Rectal smooth muscle tissue (tissue), 1 donor: ENCODE data around the gene SETBP1.

Experiments used
- H3K27ac ChIP-seq: one replicate; pipeline ENCODE4 v1.7.0; 2013; ENCODE audit warnings: low read depth, low read length, inconsistent platforms
- H3K27me3 ChIP-seq: one replicate; pipeline ENCODE4 v1.7.0; 2013; ENCODE audit warnings: low read length; ENCODE audit not compliant: control insufficient read depth, insufficient read depth
- H3K36me3 ChIP-seq: one replicate; pipeline ENCODE4 v1.7.0; 2013; ENCODE audit warnings: low read length; ENCODE audit not compliant: control insufficient read depth, insufficient read depth
- H3K4me1 ChIP-seq: one replicate; pipeline ENCODE4 v1.7.0; 2013; ENCODE audit warnings: low read length; ENCODE audit not compliant: control insufficient read depth, insufficient read depth
- H3K4me3 ChIP-seq: one replicate; pipeline ENCODE4 v1.7.0; 2013; ENCODE audit warnings: low read length
- H3K9ac ChIP-seq: one replicate; pipeline ENCODE4 v1.7.0; 2013; ENCODE audit warnings: low read length

Gene SETBP1

DNA sequence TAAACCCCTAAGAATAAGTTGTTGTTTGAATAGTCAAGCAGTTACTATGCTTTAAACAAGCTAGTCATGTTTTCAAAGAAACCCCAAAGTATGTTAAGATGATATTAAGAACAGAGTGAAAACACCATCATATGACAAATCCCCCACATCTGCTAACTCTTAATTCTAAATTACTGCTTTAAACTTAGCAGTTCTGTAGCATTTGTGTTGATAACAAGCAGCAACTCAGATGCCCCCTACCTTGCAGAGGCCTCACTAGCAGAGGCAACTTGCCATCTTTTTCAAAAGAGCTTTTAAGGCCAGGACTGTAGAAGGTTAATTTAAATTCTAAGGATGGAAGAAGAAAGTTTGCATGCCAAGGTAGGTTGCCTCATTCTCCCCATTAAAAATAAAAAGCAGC is 376.2 kb downstream of the SETBP1 start:
- Histone ChIP-seq H3K27me3 (no peaks in the 10 kb centered on the region), H3K4me1 (no peaks in the 10 kb centered on the region), H3K9ac (no peak overlapping the region), H3K4me3 (no peak overlapping the region), H3K27ac (no peak overlapping the region), H3K36me3 (no peaks in the 10 kb centered on the region)

DNA sequence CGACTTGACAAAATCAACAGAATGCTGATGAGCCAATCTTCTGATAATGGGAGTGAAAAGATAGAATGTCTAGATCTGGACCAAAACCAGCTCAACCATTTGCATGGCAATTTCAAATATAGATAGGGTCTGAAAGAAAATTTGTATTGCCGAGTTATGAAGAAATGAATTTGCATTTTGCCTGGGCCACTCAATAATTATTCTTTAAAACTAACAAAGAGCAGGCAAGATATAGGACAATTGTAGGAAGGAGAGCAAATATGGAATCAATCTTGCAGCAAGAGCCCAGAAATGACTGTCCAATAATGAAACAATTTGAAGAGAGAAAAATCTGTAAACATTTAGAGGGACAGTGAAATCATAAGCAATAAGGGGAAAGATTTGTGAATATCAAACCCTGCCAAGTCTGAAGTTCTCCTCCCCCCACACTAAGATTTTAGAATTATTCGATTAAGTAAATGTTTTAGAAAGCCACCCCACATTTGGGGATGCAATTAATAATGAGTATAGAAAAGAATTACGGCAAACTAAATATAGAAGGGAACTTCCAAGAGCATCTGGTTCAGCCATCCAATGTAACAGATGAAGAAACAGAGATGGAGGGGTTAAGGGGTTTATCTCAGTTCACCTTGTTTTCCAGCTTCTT is 377.4 kb downstream of the SETBP1 start:
- Histone ChIP-seq H3K4me3 (no peak overlapping the region), H3K9ac (no peak overlapping the region), H3K36me3 (no peaks in the 10 kb centered on the region), H3K27ac (no peak overlapping the region), H3K27me3 (no peaks in the 10 kb centered on the region), H3K4me1 (no peaks in the 10 kb centered on the region)

DNA sequence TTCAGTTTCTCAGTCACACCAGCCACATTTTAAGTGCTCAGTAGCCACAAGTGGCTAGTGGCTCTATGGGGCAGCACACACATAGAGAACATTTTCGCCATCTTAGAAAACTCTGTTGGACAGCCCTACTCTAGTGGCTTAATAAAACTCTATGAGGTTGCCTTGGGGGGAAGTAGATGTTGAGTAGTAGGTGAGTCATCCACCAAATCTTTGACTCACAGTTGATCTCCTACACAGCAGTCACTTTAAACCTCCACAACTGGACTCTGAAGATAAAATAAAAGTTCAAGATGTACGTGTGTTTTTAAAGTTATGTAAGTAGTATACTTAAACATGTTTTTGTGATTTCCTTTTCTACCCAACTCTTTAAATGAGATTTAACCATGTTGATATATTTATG is 379.0 kb downstream of the SETBP1 start:
- Histone ChIP-seq H3K4me3 (no peak overlapping the region), H3K9ac (no peak overlapping the region), H3K4me1 (no peaks in the 10 kb centered on the region), H3K36me3 (peaks cover 2% of the 10 kb centered on the region), H3K27me3 (no peaks in the 10 kb centered on the region), H3K27ac (no peak overlapping the region)

DNA sequence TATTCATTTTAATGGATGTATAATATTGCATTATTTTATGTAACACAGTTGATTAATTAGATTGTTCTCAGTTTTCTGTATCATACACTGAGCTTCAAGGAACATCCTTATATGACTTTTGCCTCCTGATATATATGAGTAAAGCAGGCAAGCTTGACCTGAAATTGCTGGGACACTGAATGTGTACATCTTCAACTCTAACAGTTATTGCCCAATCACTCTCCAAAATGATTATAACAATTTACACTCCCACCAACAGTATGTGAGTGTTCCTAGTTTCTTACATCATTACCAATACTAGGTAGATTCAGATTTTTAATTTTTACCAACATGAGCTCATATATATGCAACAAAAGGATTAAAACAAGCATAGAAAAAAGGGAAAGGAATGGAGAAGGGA is 379.4 kb downstream of the SETBP1 start:
- H3K27me3 ChIP-seq: no peaks in the 10 kb centered on the region
- H3K4me3 ChIP-seq: no peak overlapping the region
- no peaks in the 10 kb centered on the region for H3K4me1 ChIP-seq
- no peak overlapping the region for H3K9ac ChIP-seq
- H3K36me3 ChIP-seq: peaks cover 2% of the 10 kb centered on the region
- no peak overlapping the region for H3K27ac ChIP-seq

DNA sequence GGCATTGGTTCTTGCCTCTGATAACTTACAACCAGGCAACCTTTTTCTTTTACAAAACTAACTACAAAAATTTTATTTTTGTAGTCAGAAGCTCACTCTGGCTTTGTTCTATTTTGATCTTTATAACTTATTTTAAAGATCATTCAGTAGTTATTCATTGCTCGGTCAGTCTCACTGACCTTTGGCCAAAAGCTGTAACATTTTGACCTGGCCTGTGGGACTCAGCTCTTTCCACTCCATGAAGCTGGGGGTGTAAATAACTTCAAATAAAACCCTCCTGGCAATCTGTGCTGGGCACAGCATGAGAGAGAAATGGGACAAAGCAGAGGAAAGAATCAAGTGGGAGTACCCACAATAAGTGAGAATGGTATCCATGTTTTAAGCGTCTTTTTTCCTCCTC is 380.7 kb downstream of the SETBP1 start:
- H3K27ac ChIP-seq: no peak overlapping the region
- H3K4me3 ChIP-seq: no peak overlapping the region
- peaks cover 2% of the 10 kb centered on the region for H3K36me3 ChIP-seq
- H3K4me1 ChIP-seq: no peaks in the 10 kb centered on the region
- H3K9ac ChIP-seq: no peak overlapping the region
- H3K27me3 ChIP-seq: no peaks in the 10 kb centered on the region

DNA sequence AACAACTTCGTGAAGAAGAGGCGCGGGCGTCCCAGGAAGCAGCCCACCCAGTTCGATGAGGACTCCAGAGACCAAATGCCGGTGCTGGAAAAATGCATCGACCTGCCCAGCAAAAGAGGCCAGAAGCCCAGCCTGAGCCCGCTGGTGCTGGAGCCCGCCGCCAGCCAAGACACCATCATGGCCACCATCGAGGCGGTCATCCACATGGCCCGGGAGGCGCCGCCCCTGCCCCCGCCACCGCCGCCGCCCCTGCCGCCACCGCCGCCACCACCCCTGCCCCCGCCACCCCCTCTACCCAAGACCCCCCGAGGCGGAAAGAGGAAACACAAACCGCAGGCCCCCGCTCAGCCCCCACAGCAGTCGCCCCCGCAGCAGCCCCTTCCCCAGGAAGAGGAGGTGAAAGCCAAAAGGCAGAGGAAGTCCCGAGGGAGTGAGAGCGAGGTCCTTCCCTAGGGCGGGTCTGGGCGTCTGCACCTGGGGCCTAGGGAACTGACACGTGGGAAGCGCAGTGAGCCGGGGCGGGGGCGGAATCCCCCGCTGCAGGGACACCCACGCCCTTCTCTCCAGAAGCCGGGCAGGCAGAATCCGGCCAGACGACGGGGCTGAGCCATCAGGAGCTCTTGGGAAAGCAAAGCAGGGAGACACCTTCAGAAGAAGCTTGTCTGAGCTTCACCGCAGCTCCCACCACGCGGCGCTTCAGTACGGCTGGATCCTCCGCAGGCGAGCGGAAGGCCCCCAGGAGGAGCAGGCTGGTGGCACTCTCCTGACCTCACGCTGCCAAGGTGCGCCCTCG is 382.8 kb downstream of the SETBP1 start:
- H3K9ac ChIP-seq: no peak overlapping the region

DNA sequence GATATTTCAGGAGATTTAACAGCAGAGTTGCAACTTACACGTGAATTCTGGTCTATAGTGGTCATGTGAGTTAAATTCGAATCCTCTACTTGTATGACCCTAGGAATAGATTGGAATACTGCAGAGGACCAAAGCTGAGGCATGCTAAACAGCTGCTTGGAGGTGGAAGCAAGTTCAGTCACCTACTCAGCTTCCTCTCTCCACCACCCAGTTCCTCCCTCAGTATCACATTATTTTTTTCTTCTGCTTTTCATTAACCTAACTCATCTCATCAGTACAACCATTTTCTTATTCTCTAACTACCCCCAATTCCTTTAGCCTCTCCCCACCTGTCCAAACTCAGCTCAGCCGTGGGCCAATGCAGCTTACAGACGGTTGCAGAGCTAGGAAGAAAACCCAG is 385.5 kb downstream of the SETBP1 start:
- Histone ChIP-seq H3K27ac (no peak overlapping the region), H3K9ac (no peak overlapping the region), H3K36me3 (peaks cover 2% of the 10 kb centered on the region), H3K4me1 (no peaks in the 10 kb centered on the region), H3K4me3 (no peak overlapping the region), H3K27me3 (no peaks in the 10 kb centered on the region)

More for the DNA sequence above, 382.8 kb downstream of the SETBP1 start:
- Histone ChIP-seq H3K27me3 (no peaks in the 10 kb centered on the region), H3K4me3 (no peak overlapping the region), H3K4me1 (no peaks in the 10 kb centered on the region), H3K27ac (no peak overlapping the region), H3K36me3 (peaks cover 2% of the 10 kb centered on the region)

DNA sequence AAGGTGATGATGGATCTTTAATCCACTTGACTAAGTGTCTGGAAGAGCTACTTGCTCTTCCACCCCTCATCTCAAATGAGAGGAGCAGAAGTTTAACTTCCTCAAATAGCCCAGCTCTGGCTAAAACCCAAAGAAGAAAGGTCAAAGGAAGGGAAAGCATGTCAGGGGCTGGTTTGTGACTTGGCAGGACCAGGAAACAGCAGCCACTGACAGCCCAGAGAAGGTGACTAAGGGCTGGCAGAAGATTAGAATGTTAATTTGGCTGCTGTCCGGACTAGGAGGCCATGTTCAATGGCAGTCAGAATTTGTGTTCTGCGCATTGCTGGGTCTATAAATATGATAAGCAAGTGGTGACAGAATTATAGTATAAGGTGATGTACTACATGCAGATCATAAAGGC is 386.2 kb downstream of the SETBP1 start:
- Histone ChIP-seq H3K9ac (no peak overlapping the region), H3K36me3 (peaks cover 2% of the 10 kb centered on the region), H3K27ac (no peak overlapping the region), H3K4me3 (no peak overlapping the region), H3K4me1 (no peaks in the 10 kb centered on the region), H3K27me3 (no peaks in the 10 kb centered on the region)

DNA sequence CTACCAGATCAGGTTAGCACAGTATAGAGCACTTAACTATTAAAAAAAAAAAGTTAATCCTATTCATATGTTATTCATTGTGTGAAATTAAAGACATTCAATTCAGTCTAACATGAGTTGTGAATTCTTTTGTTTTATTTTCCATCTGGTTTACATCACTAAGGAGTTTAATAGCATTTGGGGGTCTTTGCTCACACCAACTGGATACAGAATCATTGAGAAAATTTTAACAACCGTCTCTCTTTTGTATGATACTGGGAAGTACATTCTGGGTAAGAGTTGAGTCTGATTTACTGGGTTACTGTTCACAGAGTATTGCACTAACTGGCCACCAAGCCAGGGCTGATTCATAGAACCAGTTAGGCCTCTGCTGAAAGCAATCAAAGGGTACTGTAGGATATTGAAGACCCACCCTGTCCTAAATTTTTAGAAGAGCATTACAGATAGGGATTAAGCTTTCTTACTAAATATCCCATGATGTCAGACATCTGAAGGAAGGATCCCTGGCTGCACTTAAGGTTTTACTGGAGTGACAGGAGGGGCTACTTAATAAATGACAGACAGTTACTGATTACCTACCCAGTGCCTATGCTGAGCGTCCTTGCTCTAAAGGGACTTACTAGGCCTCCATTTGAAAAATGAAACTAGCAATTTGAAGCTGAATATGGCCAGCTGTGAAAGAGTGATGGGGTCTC is 387.9 kb downstream of the SETBP1 start:
- Histone ChIP-seq H3K27me3 (no peaks in the 10 kb centered on the region), H3K27ac (no peak overlapping the region), H3K4me3 (no peak overlapping the region), H3K36me3 (peaks cover 2% of the 10 kb centered on the region), H3K9ac (no peak overlapping the region), H3K4me1 (no peaks in the 10 kb centered on the region)

DNA sequence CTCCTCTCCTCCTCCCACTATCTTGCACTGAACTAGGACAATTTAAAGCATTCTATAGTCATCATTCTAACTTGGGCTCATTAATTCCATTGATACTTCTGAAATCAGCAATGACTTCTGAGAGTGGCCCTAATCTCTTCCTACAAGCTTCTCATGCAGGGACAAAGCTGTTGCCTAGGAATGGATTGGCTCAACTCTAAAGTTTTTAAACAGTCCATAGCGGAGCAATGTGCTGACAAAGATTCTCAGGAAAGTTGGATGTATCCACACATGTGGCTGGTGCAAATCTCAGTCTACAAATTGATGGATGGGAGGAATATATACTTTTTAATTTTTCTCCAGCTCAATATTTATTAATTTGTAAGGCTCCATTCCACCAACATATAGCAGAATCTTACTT is 388.9 kb downstream of the SETBP1 start:
- Histone ChIP-seq H3K4me3 (no peak overlapping the region), H3K27ac (no peak overlapping the region), H3K9ac (no peak overlapping the region), H3K27me3 (no peaks in the 10 kb centered on the region), H3K36me3 (no peaks in the 10 kb centered on the region), H3K4me1 (no peaks in the 10 kb centered on the region)

DNA sequence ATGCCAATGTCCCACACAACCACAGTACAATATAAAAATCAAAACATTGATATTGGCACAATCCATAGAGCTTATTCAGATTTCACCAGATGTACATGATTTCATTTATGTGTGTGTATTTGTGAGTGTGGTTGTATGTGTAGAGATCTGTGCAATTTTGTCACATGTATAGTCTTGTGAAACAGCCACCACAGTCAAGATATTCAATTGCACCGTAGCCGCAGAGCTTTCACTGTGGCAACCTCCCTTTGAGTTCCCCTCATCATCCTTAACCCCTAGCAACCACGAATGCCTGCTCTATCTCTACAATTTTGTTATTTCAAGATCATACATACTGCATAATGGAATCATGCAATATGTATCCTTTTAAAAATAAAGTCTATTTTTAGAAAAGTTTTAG is 391.3 kb downstream of the SETBP1 start:
- H3K9ac ChIP-seq: no peak overlapping the region
- no peak overlapping the region for H3K4me3 ChIP-seq
- H3K27me3 ChIP-seq: no peaks in the 10 kb centered on the region
- H3K4me1 ChIP-seq: no peaks in the 10 kb centered on the region
- H3K36me3 ChIP-seq: no peaks in the 10 kb centered on the region
- no peak overlapping the region for H3K27ac ChIP-seq

DNA sequence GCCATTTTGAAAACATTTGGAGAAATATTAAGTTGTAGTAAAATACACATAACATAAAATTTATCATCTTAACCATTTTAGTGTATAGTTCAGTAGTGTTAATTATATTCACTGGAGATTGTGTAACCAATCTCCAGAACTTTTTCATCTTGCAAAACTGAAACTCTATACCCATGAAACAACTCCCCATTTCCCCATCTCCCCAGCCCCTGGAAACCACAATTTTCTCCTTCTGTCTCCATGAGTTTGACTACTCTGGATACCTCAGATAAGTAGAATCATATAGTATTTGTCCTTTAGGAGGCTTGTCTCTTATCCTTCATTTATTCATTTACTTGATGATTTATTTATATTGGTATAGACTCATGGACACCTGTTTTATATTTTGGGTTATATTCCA is 392.9 kb downstream of the SETBP1 start:
- H3K27ac ChIP-seq: no peak overlapping the region
- no peaks in the 10 kb centered on the region for H3K36me3 ChIP-seq
- no peaks in the 10 kb centered on the region for H3K27me3 ChIP-seq
- H3K9ac ChIP-seq: no peak overlapping the region
- no peak overlapping the region for H3K4me3 ChIP-seq
- H3K4me1 ChIP-seq: no peaks in the 10 kb centered on the region
